ENCODE data around the gene OBP2A.
"Not testable (repeated sequence)": the region's sequence is repeated elsewhere in the genome, so short reads cannot be mapped to it uniquely, and the experiment has no call there.

Gene OBP2A

GRCh38 chr9:135512904-135513303, 33.0 kb upstream of the OBP2A start:
- DNase-seq, result no peak

DNA sequence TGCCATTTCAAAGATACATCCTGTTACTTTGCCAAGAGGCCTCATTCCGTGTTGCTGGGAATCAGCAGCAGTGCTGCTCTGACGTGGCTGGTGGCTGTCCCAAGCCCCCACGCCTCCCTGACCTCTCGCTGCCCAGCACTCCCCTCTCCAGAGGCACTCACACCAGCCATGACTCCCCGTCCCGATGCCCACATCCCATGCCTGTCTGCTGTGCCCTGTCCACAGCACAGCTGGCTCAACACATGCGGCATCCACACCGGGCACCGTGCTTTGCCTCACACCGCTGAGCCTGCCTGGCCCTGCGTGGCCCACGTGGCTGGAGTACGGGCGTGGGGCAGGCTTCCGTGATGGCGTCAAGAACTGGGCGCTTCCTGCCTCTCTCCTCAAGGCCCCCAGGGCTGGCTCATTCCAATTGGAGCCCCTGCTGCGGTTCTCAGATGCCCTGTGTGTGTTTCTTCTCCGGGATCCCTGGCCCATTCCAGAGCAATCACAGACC, 32.5 kb upstream of the OBP2A start:
- no peak for DNase-seq

- DNase-seq, result not testable (repeated sequence)
Measured at GRCh38 chr9:135513906-135514305, 32.0 kb upstream of the OBP2A start.

DNA sequence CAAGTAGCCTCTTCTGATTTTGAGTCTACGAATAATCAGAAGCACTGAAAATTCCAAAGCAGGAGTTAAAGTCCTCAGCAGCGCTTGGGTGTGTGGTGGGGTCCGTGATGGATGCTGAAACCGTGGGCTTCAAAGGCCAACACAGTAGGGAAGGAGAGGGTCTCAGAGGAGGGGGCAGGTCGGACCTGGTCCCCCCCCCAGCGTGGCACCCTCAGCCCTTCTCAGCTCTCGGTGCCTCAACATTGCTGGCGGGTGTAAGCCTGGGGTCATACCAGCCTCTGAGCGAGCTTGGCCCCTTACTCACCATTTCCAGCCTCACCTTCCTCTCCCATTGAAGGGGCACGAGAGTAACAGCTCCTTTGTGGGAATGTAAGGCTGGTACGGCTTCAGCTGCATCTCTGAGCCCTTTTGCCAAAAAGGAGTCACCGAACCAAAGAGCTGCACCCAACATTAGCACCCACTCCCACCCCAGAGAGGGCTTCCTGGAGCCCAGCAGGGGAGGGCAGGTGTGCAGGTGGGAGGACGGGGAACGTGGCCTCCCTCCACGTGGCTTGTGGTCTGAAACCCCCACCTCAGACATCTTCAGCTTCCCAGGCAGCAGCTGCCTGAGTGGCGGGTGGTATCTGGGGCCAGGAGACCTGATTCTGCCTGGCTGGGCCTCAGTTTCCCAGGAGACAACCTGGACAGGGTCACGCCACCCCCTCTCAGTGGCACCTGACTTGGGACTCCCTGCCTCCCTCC, 31.4 kb upstream of the OBP2A start:
- DNase-seq, result no peak

DNA sequence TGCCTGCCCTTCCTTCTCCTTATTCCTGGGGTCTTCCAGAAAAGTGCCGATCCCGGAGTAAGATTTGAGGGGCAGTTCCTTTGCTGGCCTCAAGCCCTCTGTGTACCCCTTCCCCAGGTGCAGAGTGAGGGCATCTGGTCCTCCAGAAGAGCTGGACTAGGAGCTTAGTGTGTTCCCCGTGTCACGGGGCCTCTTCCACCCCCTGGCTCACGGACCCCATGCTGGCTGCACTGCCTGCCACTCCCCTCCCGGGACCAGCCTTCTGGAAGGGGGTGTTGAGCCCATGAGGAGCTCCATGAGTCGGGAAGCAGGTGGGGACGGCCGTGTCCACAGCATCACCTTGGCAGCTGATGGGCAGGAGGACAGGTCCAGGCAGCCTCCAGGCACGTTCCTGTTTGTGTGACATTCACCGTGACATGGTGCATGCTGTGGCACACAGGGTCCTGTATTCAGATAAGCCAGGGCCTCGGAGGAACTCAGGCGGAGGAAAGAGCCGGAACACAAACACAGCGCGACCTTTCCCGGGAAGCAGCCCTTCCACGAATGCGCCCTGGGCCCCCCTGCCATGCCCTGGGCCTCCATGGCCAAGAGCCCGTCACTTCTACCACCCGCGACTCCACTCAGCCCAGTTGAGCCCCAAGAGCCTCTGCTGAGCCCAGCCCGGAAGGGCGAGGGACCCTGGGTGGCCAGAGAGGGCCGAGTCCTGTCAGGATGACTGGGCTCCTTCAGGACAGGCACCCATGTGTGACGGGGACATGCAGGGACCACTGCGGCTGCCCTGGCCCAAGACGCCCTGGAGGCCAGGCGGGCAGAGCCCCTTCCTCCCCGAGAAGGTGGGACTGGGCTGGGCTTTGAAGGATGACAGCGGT, 30.6 kb upstream of the OBP2A start:
- no peak for DNase-seq

- DNase-seq, result no peak
Measured at GRCh38 chr9:135516132-135516860, 29.6 kb upstream of the OBP2A start.

- DNase-seq, result no peak
Measured at GRCh38 chr9:135517407-135517822, 28.5 kb upstream of the OBP2A start.

DNA sequence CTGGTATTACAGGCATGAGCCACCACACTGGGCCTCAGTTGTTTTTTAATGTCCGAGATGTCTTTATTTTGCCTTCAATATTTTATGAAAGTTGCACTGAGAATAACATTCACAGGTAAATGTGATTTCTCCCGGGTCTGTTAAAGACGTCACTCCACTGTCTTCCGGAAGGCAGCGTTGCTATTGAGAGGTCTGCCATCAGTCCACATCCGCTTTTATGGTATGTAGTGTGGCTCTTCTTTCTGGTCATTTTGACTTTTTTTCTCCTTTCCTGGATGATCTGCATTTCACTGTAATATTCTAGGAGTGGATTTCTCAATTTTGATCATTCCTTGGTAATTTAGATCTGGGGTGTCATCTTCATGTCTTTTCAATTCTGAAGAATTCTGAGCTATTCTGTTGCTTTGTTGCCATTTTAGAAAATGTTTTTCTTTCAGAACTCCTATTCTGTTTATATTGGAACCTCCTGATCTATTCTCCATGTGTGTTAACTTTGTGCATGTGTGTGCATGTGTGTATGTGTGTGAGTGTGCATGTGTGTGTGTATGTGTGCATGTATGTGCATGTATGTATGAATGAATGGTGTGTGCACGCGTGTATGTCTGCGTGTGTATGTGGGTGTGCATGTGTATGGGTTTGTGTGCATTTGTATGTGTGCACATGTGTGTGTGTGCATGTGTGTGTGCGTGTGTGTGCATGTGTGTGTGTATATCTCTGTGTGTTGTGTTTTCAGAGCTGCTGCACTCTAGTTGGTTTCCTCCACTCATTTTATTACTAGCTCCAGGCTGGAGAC, 26.6 kb upstream of the OBP2A start:
- no peak for DNase-seq

- DNase-seq, result no peak
Measured at GRCh38 chr9:135520916-135521607, 24.9 kb upstream of the OBP2A start, which contains the start of gene LCN1. TSS of gene LCN1 (plus strand) at chr9:135521440. CDS start at chr9:135521498, 58 bp downstream.

GRCh38 chr9:135521608-135522095, 24.3 kb upstream of the OBP2A start:
- no peak for DNase-seq

- no peak for DNase-seq
Measured at GRCh38 chr9:135522137-135522877, 23.6 kb upstream of the OBP2A start.

DNA sequence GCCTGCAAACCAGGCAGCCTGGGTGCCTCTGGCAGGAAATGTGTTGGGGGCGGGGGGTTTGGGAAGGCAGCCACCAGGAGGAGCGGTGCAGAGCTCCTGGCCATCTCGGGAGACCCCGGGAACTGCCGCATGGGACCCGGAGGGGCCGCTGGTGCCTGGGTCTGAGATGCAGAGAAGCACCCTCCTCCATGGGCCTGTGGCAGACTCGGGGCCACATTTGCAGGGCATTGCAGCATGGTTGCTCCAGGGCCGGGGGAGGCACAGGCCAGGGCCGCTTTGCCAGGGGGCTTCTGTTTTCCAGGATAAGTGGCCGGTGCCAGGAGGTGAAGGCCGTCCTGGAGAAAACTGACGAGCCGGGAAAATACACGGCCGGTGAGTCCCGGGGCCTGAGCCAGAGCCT, 23.0 kb upstream of the OBP2A start:
- no peak for DNase-seq

DNA sequence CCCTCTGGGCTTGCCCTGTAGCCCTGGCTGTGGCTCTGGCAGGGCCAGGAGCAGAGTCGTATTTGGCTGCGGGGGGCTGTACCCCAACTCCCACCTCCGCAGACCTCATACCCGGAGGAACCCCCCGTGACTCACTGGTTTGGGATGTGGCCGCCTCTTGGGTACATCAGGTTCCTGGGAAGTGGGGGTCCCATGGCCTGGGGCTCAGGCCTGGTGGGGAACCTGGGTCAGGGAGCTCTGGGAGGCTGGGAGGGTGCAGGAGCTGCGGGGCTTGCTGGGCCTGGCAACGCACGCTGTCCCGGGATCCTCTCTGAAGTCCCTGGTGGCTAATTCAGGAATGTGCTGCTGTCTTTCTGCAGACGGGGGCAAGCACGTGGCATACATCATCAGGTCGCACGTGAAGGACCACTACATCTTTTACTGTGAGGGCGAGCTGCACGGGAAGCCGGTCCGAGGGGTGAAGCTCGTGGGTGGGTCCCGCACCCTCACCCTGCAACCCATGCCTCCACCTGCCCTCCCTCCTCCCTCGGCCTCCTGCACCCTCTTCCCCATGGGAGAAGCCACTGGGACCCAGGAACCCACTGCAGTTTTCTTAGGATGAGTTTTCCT, 22.3 kb upstream of the OBP2A start:
- DNase-seq, result no peak

DNA sequence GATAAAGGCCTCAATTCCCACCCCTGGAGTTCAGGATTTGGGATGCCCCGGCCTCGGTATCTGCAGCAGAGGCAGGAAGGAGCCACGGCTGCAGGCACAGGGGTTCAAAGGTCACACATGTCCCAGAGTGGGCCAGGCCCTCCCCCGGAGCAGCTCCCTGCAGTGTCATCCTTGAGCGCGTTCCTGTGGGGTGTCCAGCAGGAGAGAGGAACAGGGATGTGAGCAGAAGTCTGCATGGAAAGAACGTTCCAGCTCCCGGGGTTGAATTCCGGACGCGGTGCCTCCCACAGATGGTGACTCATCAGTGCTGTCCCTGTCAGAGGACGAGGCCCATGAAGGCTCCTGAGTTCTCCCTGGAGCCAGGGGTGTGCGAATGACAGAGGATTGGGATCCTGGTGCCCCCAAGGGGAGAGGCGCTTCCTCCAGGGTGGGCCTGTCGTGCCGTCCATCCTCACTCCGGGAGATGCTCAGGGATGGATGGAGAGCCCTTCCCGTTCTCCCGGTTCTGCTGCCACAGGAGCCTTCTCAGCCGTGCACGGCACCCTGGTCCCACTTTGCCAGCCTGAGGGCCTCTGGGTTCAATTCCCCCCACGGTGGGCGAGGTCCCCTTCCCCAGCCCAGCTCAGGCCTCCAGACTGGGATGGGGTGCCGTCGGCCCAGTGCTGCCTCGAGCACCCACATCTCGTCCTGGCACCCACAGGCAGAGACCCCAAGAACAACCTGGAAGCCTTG, 21.6 kb upstream of the OBP2A start:
- no peak for DNase-seq

GRCh38 chr9:135525241-135526088, 20.5 kb upstream of the OBP2A start:
- DNase-seq, result no peak

DNA sequence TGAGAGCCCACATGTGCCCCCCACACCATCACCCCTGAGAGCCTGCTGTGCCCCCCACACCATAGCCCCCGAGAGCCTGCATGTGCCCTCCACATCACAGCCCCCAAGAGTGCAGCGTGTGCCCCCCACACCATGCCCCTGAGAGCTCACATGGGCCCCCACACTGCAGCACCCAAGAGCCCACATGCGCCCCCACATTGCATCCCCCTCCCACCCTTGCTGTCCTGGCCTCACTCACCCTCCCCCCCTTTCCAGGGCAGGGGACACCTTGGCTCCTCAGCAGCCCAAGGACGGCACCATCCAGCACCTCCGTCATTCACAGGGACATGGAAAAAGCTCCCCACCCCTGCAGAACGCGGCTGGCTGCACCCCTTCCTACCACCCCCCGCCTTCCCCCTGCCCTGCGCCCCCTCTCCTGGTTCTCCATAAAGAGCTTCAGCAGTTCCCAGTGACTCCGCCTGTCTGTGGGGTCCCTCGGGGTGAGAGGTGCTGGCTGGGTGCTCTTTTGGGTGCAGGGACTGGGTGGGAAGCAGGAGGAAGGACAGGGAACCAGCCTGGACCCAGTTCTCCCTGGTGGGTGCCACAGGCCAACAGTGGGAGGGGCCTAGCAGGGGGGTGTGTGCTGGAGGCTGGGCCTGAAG, 19.7 kb upstream of the OBP2A start:
- no peak for DNase-seq

DNA sequence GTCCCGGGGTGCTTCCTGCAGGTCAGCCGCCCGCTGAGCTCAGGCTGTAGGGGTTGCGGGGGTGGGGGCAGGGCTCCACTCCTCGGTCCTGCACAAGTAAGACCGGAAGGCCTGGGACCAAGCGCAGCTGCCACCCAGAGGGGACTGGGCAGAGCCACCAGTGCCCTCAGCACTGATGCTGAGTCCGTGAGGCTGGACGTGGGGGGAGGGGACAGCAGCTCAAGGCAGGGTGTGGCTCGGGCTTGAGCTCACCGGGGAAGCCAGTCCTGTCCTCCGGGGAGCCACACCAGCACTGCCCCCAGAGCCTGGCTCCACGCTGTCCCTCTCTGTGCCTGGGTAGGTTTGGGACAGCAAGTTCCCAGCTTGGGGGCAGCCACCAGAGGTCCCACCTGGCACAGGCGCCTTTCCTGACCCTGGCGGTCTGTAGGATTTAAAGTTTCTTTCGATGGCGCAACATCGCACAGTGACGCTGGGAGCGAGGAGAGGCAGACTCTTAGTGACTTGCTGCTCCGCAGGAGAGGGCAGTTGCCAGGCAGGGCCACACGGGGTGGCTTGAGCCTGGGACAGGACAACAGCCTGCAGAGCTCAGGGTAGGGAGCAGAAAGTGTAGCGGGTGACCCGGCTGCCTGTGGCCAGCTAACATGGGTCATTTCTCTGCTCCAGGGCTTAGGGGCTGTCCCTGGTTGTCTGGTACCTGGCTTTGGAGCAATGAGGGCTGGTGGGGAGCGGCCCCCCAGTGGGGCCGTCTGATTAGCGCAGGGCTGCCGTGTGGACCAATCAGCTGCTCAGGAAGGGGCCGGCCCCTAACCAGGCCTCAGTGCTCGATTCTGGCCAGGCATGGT, 19.0 kb upstream of the OBP2A start:
- no peak for DNase-seq
